Measurements from ENCODE around the gene GYG1.

The GYG1 gene

DNA sequence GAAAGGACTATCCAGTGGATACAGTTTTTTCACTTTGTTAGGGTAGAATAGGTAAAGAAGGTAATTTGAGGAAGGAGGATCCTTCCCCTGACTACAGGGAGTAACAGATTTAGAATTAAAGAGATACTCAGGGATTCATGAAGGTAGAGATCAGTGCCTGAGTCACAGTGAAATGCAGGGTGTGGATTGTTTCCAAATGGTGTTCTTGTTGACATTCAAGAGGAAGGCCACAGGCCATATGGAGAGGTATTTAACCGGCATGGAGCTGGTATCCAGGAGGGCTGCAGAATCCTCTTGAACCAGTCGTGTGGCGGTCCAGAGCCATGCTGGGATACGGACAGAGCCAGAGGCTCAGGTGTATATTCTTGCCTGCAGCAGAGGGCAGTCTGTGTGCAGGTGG lies 28.2 kb downstream of the GYG1 start:
- DNase-seq = no peak

DNA sequence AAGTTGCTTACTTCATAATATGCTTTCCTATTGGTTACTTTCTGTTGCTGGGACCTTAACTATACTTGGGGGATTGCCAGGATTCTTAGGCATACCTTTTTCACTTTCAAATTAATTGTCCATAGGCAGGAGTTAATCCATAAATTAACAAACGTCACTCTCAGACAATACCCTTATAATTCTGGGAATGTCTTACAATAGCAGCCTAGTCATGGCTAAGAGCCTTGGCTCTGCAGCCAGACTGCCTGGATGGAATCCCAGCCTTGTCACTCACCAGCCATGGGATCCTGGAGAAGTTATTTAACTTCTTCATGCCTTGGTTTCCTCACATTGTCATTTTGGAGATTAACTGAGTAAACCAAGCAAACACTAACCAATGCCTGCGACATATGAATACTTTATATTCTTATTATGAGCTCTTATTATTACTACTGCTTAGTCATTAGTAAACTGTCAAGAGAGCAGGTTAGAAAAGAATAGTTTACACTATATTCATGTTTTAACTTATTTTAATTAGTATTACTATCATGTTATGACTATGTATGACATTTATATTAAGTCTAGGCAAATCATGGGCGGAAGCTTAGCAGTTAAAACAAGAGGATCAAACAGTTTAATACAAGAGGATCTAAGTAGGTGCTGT lies 29.0 kb downstream of the GYG1 start:
- DNase-seq = no peak

DNA sequence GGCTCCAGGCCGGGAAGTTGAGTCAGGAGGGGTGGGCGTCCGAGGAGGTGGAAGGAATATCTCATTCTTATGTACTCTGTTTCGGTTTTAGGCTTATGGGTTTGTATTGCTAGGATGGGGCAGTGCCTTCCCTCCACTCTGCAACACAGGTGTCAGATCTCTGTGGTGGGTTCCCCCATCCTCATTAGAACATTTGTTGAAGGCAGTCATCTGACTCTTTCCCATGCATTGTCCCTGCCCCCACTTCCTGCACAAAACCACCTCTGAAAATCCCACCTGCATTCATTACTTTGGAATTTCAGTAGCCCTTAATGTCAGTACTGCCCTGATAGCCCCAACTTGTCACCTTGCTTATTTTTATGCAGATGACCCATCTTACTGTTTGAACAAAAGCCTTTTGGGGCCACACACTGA lies 29.5 kb downstream of the GYG1 start:
- DNase-seq = no peak

- DNase-seq = no peak
Measured at GRCh38 chr3:149021830-149022229, 30.5 kb downstream of the GYG1 start.

DNA sequence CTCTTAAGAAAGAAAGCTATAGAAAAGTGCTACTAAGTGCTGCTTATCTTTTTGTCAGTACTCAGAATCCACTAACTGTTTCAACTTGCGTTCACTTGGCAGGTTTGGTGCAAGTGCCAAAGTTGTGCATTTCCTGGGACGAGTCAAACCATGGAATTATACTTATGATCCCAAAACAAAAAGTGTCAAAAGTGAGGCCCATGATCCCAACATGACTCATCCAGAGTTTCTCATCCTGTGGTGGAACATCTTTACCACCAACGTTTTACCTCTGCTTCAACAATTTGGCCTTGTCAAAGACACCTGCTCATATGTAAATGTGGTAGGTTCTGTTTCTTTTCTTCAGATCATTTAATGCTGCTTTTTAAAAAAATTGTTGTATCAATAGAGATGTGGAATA lies 32.6 kb downstream of the GYG1 start:
- no peak for DNase-seq

GRCh38 chr3:149026718-149027117 lies 35.4 kb downstream of the GYG1 start:
- no peak for DNase-seq

DNA sequence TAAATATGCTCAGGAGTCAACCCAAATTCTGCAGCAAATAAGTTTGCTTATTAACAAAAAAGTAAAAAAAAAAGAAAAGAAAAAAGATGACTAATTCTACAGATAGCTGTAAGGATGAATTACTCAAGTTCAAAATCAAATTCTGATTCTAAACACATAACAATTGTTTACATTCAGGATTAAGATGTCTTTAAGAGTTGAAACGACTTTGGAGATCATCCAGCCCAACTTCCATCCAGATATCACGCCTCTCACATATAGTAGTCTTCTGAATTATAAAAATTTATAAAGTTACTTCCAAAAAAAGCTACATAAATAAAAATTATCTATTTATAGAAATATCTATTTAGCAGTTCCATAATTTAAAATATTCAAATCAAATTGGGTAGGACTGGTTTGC lies 39.8 kb downstream of the GYG1 start:
- DNase-seq = no peak

- DNase-seq = no peak
Measured at GRCh38 chr3:149037684-149038083, 46.3 kb downstream of the GYG1 start.

DNA sequence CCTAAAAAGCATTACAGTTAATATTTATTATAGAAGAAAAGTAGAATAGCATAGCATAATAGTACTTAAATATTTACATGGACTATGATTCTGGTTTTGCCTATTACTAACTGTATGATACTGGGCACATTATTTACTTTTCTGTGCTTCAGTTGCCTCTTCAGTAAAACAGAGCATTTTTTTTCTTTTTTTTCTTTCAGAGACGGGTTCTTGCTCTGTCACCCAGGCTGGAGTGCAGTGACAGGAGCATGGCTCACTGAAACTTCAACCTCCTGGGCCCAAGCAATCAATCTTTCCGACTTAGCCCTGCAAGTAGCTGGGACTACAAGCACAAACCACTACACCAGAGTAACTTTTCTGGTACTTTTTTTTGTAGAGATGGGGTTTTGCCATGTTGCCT lies 47.0 kb downstream of the GYG1 start:
- no peak for DNase-seq

GRCh38 chr3:149042789-149043386 lies 51.5 kb downstream of the GYG1 start:
- no peak for DNase-seq

DNA sequence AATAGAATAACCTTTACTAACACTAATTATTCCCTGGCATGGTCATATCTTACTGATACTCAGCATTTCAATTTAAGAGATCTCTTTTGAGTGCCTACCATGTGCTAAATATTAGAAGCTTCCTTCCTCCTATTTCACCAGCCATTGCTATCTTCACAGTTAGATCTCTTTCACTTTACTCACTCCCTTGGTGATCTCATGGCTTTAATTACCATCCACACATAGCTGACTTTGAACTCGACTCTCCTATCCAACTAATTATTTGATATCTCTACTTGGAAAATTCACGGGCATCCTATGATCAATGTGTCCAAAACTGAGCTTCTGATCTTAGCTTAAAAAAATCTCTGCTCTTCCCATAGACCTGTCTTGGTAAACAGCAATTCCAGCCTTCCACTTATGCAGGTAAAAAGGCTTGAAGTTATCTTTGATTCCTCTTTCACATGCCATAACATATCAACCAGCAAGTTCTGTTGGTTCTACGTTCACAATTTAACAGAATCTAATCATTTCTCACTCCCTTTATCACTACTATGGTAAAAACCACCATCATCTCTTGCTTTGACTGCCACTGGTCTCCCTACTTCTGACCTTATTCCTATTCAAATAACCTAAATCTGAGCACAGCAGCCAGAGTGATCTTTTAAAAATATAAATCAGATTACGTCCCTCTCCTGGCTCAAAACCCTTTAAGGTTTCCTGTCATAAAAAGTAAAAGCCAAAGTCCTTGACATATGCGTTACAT lies 53.2 kb downstream of the GYG1 start:
- DNase-seq = no peak

- no peak for DNase-seq
Measured at GRCh38 chr3:149055575-149055974, 64.2 kb downstream of the GYG1 start.

DNA sequence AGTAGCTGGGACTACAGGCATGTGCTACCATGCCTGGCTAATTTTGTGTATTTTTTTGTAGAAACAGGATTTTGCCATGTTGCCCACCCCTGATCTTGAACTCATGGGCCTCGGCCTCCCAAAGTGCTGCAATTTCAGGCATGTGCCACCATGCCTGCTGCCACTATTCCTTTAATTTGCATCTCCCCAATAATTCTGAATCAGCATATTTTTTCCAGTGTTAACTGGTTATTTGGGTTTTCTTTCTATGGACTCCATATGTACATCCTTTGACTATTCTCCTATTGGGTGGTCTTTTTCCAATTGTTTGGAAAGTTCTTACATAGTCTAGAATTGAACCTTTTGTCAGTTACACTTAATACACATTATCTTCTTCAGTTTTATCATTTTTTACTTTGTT lies 66.9 kb downstream of the GYG1 start:
- no peak for DNase-seq

DNA sequence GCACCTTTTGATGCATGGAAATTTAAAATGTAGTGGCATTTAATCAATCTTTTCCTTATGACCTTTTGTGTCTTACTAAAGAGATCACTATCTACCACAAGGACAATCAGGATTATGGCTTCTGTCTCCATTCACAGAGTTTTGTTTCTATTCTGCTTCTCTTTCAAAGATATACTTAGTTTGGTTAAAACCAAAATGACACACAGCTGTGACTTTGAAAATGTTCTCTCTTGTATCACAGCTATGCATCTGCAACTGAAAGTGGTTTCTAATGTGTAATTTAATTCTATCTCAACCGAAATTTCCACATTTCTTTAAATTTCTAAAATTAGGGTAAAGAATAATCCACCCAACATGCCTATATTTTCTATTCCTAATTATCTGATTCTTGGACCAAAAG lies 67.3 kb downstream of the GYG1 start:
- DNase-seq = no peak

GRCh38 chr3:149061776-149062175 lies 70.4 kb downstream of the GYG1 start:
- no peak for DNase-seq

- no peak for DNase-seq
Measured at GRCh38 chr3:149067883-149068282, 76.5 kb downstream of the GYG1 start.
